Endothelial cell of umbilical vein (primary cell): ENCODE measurements around the gene ZNF714. TPM values are rescaled to one million over a fixed set of nuclear protein-coding genes. Genes with fewer than 3 reads are reported as not detected.

Experiments
- BruUV-seq: library from RNA; stranded (reverse); fragments of 400-500 nt; replicated peaks from 2 replicates; lab custom pipeline; 2021; lab: Mats Ljungman, UMichigan
- CTCF ChIA-PET: fragments of 300-600, 350-600 bp; sonication (Branson Sonifier 250); formaldehyde crosslinking; loops from one replicate; lab custom pipeline; 2021; ENCODE audit warnings: antibody characterized with exemption, inconsistent platforms; lab: Charles Lee
- POLR2A ChIA-PET: fragments of 300-600, 350-600 bp; sonication (Branson Sonifier 250); formaldehyde crosslinking; loops from one replicate; lab custom pipeline; 2021; ENCODE audit warnings: antibody characterized with exemption, inconsistent platforms; lab: Charles Lee
- DNase-seq: peaks from one replicate; pipeline ENCODE4 v3.0.0-alpha.2; 2011; ENCODE audit warnings: low read depth, low spot score
- FAIRE-seq: peaks from 2 replicates; lab custom pipeline; 2011; peaks lifted over from hg19 to GRCh38; lab: Jason Lieb, UNC
- H2AFZ ChIP-seq: 2 replicates; pipeline ENCODE4 v1.6.0; 2012; ENCODE audit warnings: low read depth, low read length, control low read depth, inconsistent platforms
- H3K27ac ChIP-seq: 2 replicates; pipeline ENCODE4 v1.5.1; 2011; ENCODE audit warnings: low read depth, mild to moderate bottlenecking, control low read depth, low read length, moderate library complexity; ENCODE audit not compliant: insufficient read depth
- H3K27me3 ChIP-seq, 2 experiments: 2 replicates each; pipeline versions ENCODE4 v1.6.0 to v1.6.1; 2011; ENCODE audit warnings: low read length in 2 of 2, mixed read lengths in 1 of 2; ENCODE audit not compliant: control insufficient read depth in 2 of 2, insufficient read depth in 2 of 2
- H3K36me3 ChIP-seq, 2 experiments: 2 replicates in 1 of 2; 3 replicates in 1 of 2; pipeline ENCODE4 v1.5.1; 2011; ENCODE audit warnings: low read length in 2 of 2, mild to moderate bottlenecking in 1 of 2, moderate library complexity in 1 of 2; ENCODE audit not compliant: control insufficient read depth in 2 of 2, insufficient read depth in 2 of 2; ENCODE audit errors: extremely low read depth in 1 of 2
- H3K4me1 ChIP-seq: 3 replicates; pipeline ENCODE4 v1.5.1; 2011; ENCODE audit warnings: mild to moderate bottlenecking, low read length; ENCODE audit not compliant: control insufficient read depth, insufficient read depth; ENCODE audit errors: extremely low read depth
- H3K4me2 ChIP-seq: 2 replicates; pipeline ENCODE4 v1.6.1; 2011; ENCODE audit warnings: low read length, control low read depth, mixed read lengths; ENCODE audit not compliant: insufficient read depth
- H3K4me3 ChIP-seq, 3 experiments: fragments of 200-600 bp in 1 of 3; sonication (generic), shearing (Covaris generic) in 1 of 3; replicated peaks in 1 of 3; 2 replicates each; pipeline ENCODE4 v1.5.1; 2011 to 2016; ENCODE audit warnings: control low read depth in 3 of 3, low read length in 3 of 3, mild to moderate bottlenecking in 2 of 3, inconsistent platforms in 1 of 3, low read depth in 1 of 3, moderate library complexity in 1 of 3; ENCODE audit not compliant: insufficient read depth in 1 of 3
- H3K79me2 ChIP-seq: 2 replicates; pipeline ENCODE4 v1.6.0; 2012; ENCODE audit warnings: low read length, inconsistent platforms; ENCODE audit not compliant: control insufficient read depth, insufficient read depth
- H3K9ac ChIP-seq: replicated peaks from 2 replicates; pipeline ENCODE3; 2011; ENCODE audit warnings: low read length, control low read depth; ENCODE audit not compliant: insufficient read depth; ENCODE audit errors: extremely low read depth
- H3K9me1 ChIP-seq: replicated peaks from 3 replicates; pipeline ENCODE4 v1.6.0; 2011; ENCODE audit warnings: mild to moderate bottlenecking, low read length; ENCODE audit not compliant: control insufficient read depth, insufficient read depth; ENCODE audit errors: extremely low read depth
- H3K9me3 ChIP-seq: replicated peaks from 2 replicates; pipeline ENCODE4 v1.5.1; 2012; ENCODE audit warnings: low read length, inconsistent platforms; ENCODE audit not compliant: control insufficient read depth, insufficient read depth
- H4K20me1 ChIP-seq: replicated peaks from 2 replicates; pipeline ENCODE3; 2011; ENCODE audit warnings: mild to moderate bottlenecking, low read length; ENCODE audit not compliant: control insufficient read depth, insufficient read depth; ENCODE audit errors: extremely low read depth
- EZH2 ChIP-seq: IDR thresholded peaks from 2 replicates; pipeline ENCODE4 v1.6.1; 2012; ENCODE audit warnings: borderline replicate concordance, low read depth, mild to moderate bottlenecking, moderate library complexity, low read length, inconsistent platforms; ENCODE audit not compliant: severe bottlenecking
- FOS ChIP-seq: IDR thresholded peaks from 2 replicates; pipeline ENCODE4 v1.6.1; 2011; ENCODE audit warnings: mild to moderate bottlenecking, low read length, moderate library complexity, borderline replicate concordance; ENCODE audit not compliant: insufficient read depth
- GATA2 ChIP-seq: IDR thresholded peaks from 2 replicates; pipeline ENCODE4 v1.7.0; 2011; ENCODE audit warnings: low read depth, mild to moderate bottlenecking, moderate library complexity, mixed read lengths, low read length; ENCODE audit not compliant: insufficient read length, insufficient read depth
- JUN ChIP-seq: IDR thresholded peaks from 2 replicates; pipeline ENCODE4 v1.6.1; 2011; ENCODE audit warnings: borderline replicate concordance, low read depth; ENCODE audit not compliant: insufficient read length, insufficient read depth
- MYC ChIP-seq: IDR thresholded peaks from one replicate; pipeline ENCODE4 v1.6.1; 2011; ENCODE audit warnings: mild to moderate bottlenecking, low read depth, low read length
- POLR2A ChIP-seq: IDR thresholded peaks from 2 replicates; pipeline ENCODE4 v1.6.1; 2012; ENCODE audit warnings: low read depth, mild to moderate bottlenecking, control low read depth, low read length
- POLR2AphosphoS5 ChIP-seq: IDR thresholded peaks from 2 replicates; pipeline ENCODE4 v1.6.1; 2012; ENCODE audit warnings: low read depth, mild to moderate bottlenecking, control low read depth, low read length, moderate library complexity; ENCODE audit not compliant: insufficient read depth
- dilution Hi-C: fragments of 300-500 bp; cut with MboI; formaldehyde crosslinking; loops from one replicate; pipeline ENCODE4 v1.15.0; 2019; ENCODE audit warnings: low sequenced_read_pairs; ENCODE audit not compliant: extremely low pct_ligation_motif_present
- intact Hi-C: fragments of 100-400 bp; cut with micrococcal nuclease; formaldehyde crosslinking; loops from one replicate; pipeline ENCODE4 v1.10.0; 2022
- polyA plus RNA-seq, 4 experiments: library from polyadenylated mRNA; depleted of rRNA in 3 of 4; stranded (reverse) in 3 of 4; unstranded in 1 of 4; fragments of >200 nt; gene quantifications; 2 replicates each; pipeline versions ENCODE4 v1.2.1 to v1.2.3, GENCODE V29; 2011 to 2012; ENCODE audit warnings: missing spikeins in 1 of 4
- total RNA-seq: library from RNA; stranded (reverse); gene quantifications from 2 replicates; pipeline ENCODE4 v1.2.3, GENCODE V29; 2021
- TF ChIP-seq, protein P1 (sequence below), 2 donors: IDR thresholded peaks; 1 replicate in 1 of 2; 2 replicates in 1 of 2; pipeline ENCODE4 v1.5.1; 2011; ENCODE audit warnings: low read length in 2 of 2, mild to moderate bottlenecking in 2 of 2, moderate library complexity in 2 of 2, control low read depth in 1 of 2, inconsistent platforms in 1 of 2, low read depth in 1 of 2; ENCODE audit not compliant: insufficient read depth in 1 of 2; ENCODE audit errors: extremely low read depth in 1 of 2
- TF ChIP-seq, protein P2 (sequence below): IDR thresholded peaks from 2 replicates; pipeline ENCODE4 v1.6.1; 2011; ENCODE audit not compliant: insufficient read depth, insufficient read length

The ZNF714 gene
- total and polyA plus RNA-seq, 2 donors (not counting 3 experiments of a cell fraction or from before 2014, with no cell fraction given), result 3.4 to 15.0 TPM

DNA sequence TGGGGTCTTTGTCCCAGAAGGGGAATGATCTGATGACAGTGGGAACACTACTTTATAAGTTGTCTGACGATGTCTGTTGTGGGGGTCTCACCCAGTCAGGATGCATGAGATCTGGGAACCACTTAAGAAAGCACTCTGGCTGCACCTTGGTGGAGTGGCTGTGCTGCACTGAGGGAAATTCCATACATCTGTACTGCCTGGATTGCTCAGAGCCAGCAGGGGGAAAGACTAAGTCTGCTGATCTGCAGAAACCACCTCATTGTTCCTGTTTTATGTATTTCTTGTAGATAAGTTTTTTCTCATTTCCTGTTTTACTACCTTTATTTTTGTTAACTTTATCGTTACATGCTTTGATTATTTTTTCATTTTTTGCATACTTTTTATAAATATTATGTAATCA lies 34.3 kb upstream of the ZNF714 start:
- no peaks in the 10 kb centered on the region for H3K27me3 ChIP-seq
- TF ChIP-seq FOS (no peak), JUN (no peak), POLR2AphosphoS5 (no peak), EZH2 (no peak), MYC (no peak), POLR2A (no peak), GATA2 (no peak)
- TF ChIP-seq, protein P1, sequence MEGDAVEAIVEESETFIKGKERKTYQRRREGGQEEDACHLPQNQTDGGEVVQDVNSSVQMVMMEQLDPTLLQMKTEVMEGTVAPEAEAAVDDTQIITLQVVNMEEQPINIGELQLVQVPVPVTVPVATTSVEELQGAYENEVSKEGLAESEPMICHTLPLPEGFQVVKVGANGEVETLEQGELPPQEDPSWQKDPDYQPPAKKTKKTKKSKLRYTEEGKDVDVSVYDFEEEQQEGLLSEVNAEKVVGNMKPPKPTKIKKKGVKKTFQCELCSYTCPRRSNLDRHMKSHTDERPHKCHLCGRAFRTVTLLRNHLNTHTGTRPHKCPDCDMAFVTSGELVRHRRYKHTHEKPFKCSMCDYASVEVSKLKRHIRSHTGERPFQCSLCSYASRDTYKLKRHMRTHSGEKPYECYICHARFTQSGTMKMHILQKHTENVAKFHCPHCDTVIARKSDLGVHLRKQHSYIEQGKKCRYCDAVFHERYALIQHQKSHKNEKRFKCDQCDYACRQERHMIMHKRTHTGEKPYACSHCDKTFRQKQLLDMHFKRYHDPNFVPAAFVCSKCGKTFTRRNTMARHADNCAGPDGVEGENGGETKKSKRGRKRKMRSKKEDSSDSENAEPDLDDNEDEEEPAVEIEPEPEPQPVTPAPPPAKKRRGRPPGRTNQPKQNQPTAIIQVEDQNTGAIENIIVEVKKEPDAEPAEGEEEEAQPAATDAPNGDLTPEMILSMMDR (IDR thresholded peaks at IDR 0.05; ENCODE audit: extremely low read depth in 1 of 2, insufficient read depth in 1 of 2, low read depth in 1 of 2, low read length in 2 of 2), result no peak
- TF ChIP-seq, protein P2, sequence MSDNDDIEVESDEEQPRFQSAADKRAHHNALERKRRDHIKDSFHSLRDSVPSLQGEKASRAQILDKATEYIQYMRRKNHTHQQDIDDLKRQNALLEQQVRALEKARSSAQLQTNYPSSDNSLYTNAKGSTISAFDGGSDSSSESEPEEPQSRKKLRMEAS, result no peak
- FAIRE-seq (no peak), DNase-seq (no peak)
- intact Hi-C loops, result no loop called here
- H4K20me1 ChIP-seq, result no peaks in the 10 kb centered on the region
- dilution Hi-C loops, result no loop called here
- H3K4me3 ChIP-seq, result no peak overlapping the region
- no peak overlapping the region for H3K9ac ChIP-seq
- H3K9me3 ChIP-seq, result no peaks in the 10 kb centered on the region
- no peak overlapping the region for H3K4me2 ChIP-seq
- ChIA-PET CTCF (no interaction called here), POLR2A (interaction anchor here (0.5 kb wide), 1 partner anchor 14 kb away, joined by 3 read pairs; no protein-coding TSS in a partner anchor)
- H3K79me2 ChIP-seq, result peaks cover 24% of the 10 kb centered on the region
- no TSS peak for BruUV-seq
- H3K9me1 ChIP-seq, result no peaks in the 10 kb centered on the region
- no peaks in the 10 kb centered on the region for H3K36me3 ChIP-seq
- H3K27ac ChIP-seq, result no peak overlapping the region
- no peaks in the 10 kb centered on the region for H3K4me1 ChIP-seq
- H2AFZ ChIP-seq, result no peak overlapping the region
